ENCODE measurements around the gene TAAR9.

Gene TAAR9, protein sequence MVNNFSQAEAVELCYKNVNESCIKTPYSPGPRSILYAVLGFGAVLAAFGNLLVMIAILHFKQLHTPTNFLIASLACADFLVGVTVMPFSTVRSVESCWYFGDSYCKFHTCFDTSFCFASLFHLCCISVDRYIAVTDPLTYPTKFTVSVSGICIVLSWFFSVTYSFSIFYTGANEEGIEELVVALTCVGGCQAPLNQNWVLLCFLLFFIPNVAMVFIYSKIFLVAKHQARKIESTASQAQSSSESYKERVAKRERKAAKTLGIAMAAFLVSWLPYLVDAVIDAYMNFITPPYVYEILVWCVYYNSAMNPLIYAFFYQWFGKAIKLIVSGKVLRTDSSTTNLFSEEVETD

DNA sequence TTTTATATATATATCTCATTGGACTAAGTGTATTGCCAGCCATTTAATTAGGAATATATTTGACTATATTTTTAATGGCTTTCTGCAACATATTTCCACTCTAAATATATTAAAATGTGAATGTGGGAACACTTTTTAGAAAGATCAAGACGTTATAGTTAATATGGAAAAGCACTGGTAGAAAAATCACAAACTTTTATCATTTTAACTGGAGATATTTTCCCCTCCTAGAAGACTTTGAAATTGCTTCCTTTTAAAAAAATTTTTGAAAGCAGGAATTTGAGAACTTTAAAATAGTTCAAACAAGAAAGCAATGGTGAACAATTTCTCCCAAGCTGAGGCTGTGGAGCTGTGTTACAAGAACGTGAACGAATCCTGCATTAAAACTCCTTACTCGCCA is at the start of gene TAAR9:
Gene TAAR9, plus strand, starts transcription at position 301 of the 400 bp plus-strand sequence. Its CDS starts 13 bp downstream, at position 314.
- no peak for DNase-seq

DNA sequence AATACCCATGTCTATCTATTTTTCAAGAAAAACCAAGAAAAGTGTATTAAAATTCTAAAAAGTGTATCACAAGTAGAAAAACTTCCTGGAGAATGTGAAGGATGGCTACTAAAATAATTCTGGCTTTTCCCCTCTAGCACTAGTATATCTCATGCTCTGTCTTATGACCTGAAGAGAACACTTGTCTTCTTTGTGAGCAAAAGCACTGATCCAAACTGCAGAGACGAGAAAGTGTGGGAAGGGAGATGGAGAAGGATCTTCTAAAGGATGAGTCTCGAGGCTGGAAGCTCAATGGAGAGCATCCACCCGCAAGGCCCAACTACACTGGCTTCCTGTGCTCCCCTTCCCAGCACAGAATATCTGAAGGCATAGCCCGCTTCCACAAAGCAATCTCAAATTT is 48.7 kb upstream of the TAAR9 start:
- DNase-seq = no peak

DNA sequence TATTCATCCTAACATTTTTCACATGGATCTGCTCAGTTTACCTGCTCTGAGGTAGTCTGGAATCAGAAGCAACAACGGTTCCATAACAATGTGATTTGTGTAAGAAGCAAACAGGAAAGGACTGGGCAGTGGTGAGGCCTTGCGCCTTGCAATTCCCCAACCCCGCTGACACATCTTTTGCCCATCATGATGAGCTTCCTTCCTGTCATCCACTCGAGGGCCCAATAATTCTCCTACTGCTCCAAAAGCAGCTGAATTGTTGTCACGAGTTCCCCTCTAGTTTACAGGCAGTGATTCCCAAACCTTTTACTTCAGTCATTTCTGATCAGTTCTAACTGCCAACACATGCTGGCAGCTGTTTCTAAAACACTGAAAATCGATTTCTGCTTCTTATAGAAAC is 48.1 kb upstream of the TAAR9 start:
- DNase-seq = peak in 2 of 56 donors; percentile 13 to 14

DNA sequence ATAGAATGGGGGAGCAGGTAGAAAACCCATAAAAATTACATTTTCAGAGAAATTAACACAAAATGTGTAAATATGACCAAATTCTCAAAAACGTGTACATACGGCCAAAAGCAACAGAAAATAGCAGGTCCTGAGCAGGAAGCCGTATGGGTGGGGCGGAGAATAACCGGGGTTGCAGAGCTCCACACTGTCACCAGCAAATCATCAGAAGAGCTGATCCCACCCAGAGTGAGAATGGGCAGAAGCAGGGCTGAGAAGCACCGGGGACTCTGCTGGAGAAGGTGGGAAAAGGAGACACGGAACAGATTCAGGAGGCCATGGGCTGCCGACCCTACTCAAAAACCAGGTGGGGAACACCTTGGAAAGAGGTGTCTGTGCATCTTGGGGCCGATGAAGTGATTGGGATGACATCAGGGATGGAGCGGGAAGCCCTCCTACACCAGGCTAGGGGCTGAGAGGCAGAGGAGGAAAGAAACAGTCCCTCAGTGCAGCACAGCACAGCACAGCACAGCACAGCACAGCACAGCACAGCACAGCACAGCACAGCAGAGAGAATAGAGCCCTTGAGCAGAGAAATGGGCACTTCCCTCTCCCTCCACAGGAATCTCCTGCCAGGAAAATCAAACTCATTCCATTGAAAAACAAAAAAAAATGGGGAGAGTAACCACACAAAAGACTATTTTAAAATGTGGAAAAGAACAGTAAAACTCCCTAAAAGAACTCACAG is 47.4 kb upstream of the TAAR9 start:
- no peak for DNase-seq

DNA sequence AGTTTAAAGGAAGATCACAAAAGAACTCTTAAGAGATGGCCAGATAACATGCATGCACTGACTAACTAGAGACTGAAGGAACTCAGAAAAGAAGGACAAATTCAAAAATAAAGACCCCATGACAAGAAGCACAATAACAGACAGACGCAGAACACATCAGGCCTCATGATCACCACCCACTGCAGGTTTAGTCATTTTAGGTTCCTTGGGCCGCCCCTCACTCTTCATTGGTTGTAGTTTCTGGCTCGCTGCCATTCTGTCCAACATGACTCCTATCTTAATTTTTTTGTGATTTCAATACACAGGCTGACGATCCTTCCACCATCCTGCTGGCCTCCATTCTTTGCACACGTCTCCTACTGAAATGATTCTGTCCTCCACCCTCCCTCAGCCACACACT is 46.8 kb upstream of the TAAR9 start:
- DNase-seq = peak in 6 of 56 donors; percentile 9 to 36 (median 24)

DNA sequence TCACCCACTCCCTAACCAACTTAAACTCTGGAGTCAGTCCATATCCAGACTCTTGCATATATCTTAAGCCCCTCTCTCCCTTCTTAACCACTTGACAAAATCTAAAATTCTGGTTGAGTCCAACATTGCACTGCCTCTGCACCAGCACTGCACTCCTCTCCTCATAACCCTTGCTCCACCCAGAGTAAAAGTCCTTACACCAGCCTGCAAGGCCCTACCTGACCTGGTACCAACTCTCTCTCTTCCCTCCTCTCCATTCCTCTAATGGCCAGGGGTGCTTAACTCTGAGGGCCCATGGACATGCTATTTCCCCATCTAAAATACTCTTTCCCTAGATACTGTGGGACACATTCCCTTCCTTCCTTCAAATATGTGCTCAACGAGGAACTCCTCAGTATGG is 46.2 kb upstream of the TAAR9 start:
- DNase-seq = no peak

DNA sequence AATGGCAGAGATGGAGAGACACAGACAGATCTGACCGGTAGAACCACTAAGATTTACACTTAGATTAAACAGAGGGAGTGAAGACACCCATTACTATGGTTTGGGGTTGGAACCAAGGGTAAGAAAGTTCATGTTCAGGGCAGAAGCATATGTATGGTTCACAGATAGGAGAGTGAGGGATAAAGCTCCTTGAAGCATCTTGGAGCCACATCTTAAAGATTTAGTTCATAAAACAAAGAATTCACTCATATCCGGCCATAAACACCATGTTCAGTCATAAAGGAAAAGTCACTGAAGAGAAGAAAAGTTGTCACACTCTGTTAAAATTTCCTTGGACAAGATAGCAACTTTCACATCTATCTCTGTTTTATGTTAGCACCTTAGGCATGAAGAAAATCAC is 43.1 kb upstream of the TAAR9 start:
- DNase-seq = no peak

DNA sequence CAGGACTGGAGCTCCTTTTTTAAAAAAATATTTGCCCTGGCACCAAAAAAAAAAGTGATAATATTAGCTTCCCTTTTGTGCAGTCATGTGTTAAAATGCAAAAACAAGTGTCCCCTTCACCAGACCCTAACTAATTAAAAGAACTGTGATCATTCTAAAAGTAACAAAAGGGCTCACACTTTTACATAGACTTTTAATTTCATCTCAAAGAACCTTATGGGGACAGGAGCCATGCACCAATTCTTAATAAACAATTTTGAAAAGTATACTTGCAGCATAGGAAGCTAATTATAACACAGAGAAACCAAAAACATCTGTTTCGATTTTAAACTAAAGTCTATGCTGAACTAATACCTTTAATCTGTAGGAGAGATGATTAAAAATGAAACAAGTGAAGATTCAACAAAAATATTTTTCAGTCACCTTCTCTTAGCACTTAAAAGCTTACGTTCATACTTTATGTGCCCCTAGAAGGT is 42.4 kb upstream of the TAAR9 start:
- DNase-seq = no peak

DNA sequence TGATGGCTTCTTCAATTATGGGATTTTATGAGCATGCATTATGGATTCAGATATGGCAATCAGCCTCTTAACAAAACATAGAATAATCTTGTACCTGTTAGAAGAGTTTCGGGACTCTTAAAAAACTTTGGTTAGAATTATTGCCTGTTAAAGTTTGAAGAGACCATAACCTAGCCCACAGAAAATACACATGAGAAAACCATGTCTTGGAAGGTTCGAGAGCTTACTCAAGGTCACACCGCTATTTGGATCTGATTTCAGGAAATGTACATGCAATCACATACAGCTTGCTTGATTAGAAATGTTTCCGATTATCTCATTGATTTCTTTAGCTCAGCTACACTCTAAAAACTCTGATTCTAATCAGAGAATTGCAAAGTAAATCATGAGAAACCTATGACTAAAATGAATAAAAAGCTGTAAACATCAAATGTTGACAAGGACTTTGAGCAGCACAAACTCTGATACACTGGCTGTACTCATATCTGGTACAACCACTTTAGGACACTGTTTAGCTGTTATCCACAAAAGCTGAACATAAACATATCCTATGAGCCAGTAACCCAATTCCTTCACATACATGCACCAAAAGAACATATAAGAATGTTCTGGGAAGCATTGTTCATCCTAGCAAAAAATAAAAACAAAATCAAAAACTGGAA is 41.4 kb upstream of the TAAR9 start:
- DNase-seq = no peak

DNA sequence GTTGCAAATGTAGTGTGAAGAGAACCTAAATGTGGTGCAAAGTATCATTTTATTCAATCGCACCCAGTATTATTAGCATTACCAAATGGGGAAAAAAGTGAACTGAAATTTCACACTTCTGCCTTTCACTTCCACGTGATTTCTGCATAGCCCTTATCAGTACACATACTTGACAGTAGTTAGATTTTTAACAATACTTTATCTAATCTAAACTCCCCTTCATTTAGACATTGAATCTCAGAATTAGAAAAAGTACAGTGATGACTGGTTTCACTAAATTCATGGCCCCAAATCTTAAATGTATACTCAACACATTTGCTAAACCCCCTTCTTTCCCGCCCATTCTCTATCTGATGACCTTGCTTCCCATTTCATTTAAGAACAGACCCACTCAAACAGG is 39.4 kb upstream of the TAAR9 start:
- DNase-seq = no peak

DNA sequence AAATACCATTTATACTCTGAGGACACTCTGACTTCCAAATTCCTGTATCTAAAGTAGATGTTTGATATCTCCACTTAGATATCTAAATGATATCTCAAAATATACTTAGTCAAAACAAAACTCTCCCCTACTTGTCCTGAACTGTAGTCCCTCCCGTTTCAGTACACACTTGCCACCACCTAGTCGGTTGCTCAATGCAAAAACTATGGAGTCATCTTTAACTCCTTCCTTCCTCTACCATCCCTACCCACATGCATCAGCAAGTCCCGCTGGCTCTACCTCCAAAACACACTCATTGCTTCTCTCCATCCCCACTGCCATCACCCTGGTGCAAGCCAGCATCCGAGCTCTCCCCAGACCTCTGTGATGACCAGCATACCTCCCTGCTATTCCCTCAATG is 38.3 kb upstream of the TAAR9 start:
- no peak for DNase-seq

DNA sequence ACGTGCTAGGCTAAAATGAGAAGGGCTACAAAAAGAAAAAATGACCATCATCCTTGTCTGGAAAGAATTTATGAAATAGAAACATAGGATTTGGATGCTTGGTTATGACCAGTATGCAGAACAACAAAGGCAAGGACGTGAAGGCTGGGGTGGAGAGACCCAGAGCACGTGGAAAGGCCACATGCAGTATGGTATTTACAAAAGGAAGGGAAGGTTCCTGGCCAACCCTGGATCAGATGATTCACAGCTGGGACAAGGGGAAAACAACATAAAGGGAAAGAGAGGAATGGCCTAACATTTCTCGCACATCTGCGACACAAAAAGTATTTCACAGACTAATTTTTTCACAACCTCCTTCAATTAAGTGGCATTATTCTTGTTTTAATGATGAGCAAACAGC is 33.3 kb upstream of the TAAR9 start:
- no peak for DNase-seq

DNA sequence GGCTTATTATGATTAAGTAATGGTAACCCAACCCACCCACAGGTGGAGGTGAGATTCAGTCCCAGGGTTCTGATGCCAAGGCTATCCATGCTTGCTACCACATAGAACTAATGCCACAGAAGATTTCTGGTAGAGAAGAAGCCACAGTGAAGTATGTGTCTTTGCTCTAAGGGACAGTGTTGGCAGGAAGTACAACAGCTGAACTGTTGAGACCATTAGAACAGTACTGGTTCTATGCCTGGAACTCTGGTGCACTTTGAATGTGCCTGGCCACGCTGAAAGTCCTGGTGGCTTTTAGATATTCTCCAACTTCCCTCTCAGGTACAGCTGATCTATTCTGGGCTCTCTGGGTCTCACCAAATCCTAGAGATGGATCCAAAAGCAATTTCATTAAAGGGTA is 32.9 kb upstream of the TAAR9 start:
- no peak for DNase-seq

DNA sequence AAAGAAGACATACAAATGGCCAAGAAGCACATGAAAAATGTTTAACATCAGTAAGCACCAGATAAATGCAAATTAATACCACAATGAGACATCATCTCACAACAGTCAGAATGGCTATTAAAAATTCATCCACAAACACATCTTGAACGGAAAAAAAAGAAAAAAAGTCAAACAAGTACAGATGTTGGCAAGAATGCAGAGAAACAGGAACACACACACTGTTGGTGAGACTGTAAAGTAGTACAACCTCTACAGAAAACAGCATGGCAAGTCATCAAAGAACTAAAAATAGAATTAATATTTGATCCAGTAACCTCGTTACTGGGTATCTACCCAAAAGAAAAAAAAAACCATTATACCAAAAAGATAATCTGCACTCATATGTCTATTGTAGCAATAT is 31.6 kb upstream of the TAAR9 start:
- DNase-seq = no peak

DNA sequence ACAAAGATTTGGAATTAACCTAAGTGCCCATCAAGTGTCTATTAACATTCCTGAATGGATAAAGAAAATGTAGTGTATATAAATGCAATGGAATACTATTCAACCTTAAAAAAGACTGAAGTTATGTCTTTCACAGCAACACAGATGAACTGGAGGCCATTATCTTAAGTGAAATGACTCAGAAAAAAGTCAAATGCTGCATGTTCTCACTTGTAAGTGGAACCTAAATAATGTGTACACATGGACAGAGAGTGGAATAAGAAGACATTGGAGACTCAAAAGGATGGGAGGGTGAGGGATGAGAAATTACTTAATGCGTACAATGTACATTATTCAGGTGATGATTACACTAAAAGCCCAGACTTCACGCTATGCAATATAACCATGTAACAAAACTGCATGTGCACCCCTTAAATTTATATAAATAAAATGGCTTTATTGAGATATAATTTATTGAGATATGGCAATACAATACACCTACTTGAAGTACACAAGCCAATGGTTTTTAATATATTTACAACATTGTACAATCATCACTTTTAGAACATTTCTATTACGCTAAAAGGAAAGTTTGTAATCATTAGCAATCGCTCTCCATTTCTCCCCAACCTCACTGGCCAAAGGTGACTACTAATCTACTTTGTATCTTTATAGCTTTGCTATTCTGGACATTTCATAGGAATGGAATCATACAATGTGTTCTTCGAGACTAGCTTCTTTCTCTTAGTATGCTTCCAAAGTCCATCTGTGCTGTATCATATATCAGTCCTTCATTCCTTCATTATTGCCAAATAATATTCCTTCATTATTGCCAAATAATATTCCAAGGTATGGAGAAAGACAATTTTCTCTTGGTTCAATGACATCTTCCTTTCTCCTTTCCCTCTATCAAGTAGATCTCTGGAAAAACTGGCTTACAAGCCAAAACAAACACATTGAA is 30.9 kb upstream of the TAAR9 start:
- no peak for DNase-seq

DNA sequence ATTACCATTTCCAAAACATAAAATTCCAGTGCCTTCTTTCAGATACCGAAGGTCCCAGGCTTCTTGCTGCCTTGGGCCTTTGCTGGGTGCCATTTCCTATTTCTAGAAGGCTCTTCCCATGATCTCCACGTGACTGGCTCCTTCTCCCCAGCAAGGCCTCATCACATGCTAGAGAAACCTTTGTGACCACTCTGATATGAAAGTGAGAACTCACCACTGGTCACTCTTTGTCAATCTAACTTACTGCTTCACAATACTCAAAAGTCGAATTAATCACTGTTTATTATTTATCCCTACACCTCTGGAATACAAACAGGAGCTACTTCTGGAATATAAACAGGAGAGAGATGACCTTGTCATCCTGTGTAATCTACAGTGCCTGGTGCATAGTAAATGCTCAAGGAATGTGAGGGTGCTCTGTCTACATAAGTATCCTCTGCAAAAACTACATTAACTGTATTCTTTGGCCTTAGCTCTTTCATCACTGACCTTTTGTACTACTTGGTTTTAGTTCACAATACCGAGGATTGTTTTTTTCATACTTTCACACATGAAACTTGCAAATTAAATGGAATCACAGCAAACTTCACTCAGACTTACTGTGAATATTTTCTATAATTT is 26.8 kb upstream of the TAAR9 start:
- peak in 2 of 56 donors; percentile 10 to 18 for DNase-seq

DNA sequence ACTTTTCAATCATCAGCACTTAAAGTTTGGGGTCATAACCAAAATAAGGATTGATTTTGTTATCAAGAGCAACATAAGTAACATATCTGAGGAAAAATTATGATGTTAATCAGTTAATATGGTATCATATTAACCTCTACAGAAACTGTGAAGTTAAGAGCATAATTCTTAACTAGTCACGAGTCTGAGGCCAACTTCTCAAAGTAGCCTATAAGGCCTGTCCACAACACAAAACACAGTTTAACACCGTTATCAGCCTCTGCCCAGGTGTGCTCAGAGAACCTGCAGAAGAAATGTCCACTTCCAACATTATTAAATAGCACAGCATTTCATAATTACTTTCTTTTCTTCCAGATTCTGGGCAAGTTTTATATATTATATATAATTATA is 26.3 kb upstream of the TAAR9 start:
- no peak for DNase-seq

DNA sequence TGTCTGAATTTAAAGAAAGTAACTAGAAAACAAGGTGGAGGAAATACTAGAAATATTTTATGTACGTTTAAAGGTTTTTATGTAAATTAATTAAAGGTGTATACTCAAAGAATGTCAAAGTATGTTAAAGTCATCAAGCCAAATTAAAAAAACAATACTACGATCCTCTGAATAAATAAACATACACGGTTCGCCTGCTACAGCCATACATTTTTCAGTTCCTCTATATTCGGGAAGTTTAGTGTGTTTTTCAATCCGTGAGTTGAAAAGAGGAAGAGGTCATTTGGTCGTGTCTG is 25.8 kb upstream of the TAAR9 start:
- DNase-seq = no peak

DNA sequence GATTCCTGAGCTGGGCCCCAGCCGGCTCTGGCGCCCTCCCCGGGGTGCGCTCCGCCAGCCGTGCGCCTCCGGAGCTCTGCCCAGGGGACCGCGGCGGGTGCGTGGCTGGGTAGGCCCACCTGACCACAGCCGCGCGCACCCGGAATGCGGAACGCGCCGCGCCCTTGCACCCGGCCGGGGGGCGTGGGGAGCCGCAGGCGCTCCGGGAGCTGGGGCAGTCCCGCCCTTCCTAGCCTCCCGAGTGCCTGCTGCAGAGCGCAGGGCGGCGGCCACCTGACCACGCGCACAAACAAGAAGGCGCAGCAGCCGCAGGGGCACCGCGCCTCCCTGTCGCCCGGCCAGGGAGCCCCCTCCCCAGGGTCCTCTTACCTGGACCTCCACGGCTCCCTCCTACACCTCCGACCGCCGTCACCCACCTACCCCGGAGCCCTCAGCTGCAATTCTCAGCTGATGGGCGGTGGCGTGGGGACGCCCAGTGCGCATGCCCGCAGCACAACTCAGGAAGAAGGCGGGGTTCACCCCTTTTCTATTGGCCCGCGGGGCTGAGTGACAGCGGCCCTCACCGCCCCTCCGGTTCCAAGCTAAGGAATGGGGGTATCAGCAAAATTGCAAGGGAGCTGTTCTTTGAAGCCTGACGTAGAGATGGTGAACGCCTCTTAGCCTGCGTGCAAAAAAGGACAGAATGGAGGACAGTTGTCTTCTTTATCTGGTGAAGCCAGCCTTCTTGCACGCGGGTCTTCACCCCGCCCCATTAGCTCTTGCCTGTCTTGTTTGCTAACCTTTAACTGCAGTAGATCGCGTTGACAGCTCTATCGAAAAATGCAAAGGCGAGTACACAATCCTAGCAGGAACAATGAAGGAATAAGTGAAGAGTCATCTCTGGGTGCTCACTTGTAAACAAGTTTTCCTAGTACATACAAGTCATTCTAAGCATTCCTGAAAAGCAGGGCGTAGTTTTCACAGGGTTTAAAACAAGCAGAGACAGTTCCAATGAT is 25.1 kb upstream of the TAAR9 start, which contains the start of gene STX7:
Gene STX7, minus strand, starts transcription at position 479 of the 995 bp plus-strand sequence. CDS start 9,586 bp downstream, outside the sequence.
- peak; percentile 64 to 96 (median 90) for DNase-seq

Measured in nucleus accumbens (tissue), 56 donors.